Suprapubic skin (tissue), 3 donors: ENCODE results near the gene SETD1A.

Experiments
- CTCF ChIP-seq, 2 donors: fragments of 200-600 bp in 1 of 2; fragments of 450-650 bp in 1 of 2; sonication (generic) in 1 of 2; IDR thresholded peaks; one replicate each; pipeline ENCODE4 v1.5.1; 2016 to 2019; ENCODE audit warnings: antibody characterized with exemption in 2 of 2, mild to moderate bottlenecking in 1 of 2, moderate library complexity in 1 of 2
- POLR2A ChIP-seq, 2 donors: fragments of 450-650 bp; IDR thresholded peaks; one replicate each; pipeline ENCODE4 v1.6.1; 2017; ENCODE audit warnings: antibody characterized with exemption in 2 of 2, mild to moderate bottlenecking in 2 of 2, moderate library complexity in 2 of 2

DNA sequence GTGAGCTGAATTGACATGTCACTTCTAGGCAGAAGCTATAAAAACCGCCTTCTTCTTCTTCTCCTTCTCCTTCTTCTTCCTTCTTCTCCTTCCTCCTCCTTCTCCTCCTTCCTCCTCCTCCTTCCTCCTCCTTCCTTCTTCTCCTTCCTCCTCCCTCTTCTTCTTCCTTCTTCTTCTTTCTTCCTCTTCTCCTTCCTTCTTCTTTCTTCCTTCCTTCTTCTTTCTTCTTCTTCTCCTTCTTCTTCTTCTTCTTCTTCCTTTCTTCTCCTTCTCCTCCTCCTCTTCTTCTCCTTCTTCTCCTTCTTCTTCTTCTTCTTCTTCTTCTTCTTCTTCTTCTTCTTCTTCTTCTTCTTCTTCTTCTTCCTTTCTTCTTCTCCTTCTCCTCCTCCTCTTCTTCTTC lies 38.9 kb upstream of the SETD1A start:
- TF ChIP-seq CTCF (IDR thresholded peaks at IDR 0.05) = no peak
- no peak for TF ChIP-seq POLR2A (IDR thresholded peaks at IDR 0.05)
